ENCODE results near the gene CCNQ. TPM values are rescaled to one million over a fixed set of nuclear protein-coding genes. Genes with fewer than 3 reads are reported as not detected.
A peak's percentile ranks its signal among the peaks of the same experiment; 100 is the strongest.

The CCNQ gene
- total and polyA plus RNA-seq, 2 donors (not counting 3 experiments of a cell fraction or from before 2014, with no cell fraction given): 21.3 to 37.0 TPM

DNA sequence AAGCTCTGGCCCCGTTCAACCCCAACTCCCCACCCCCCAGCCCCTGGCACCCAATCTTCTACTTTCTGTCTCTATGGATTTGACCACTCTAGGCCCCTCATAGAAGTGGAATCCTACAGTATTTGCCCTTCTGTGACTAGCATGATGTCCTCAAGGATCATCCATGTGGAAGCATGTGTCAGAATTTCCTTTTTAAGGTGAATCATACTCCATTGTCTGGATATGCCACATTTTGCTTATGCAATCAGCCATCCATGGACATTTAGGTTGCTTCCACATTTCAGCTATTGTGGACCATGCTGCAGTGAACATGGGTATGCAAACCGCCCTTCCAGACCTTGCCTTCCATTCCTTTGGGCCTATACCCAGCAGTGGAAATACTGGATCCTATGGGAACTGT lies 15.5 kb downstream of the CCNQ start:
- H3K79me2 ChIP-seq (ENCODE audit: control insufficient read depth, insufficient read depth, low read length): no peaks in the 10 kb centered on the region
- no peaks in the 10 kb centered on the region for H3K9me3 ChIP-seq (replicated peaks; ENCODE audit: control insufficient read depth, insufficient read depth, low read length)
- no peak overlapping the region for H3K4me2 ChIP-seq (ENCODE audit: insufficient read depth, low read length)
- H3K4me1 ChIP-seq (ENCODE audit: control insufficient read depth, extremely low read depth, insufficient read depth, low read length): no peaks in the 10 kb centered on the region
- DNase-seq (ENCODE audit: low read depth, low spot score): peak; percentile 1
- no TSS peak for BruUV-seq (replicated peaks)
- no peaks in the 10 kb centered on the region for H4K20me1 ChIP-seq (replicated peaks; ENCODE audit: control insufficient read depth, extremely low read depth, insufficient read depth, low read length)
- H2AFZ ChIP-seq (ENCODE audit: low read depth, low read length): no peak overlapping the region
- no peak overlapping the region for H3K9ac ChIP-seq (replicated peaks; ENCODE audit: extremely low read depth, insufficient read depth, low read length)
- dilution Hi-C loops (cut with MboI; ENCODE audit: extremely low pct_ligation_motif_present, low sequenced_read_pairs) (no loop called here), intact Hi-C loops (cut with micrococcal nuclease) (no loop called here)
- TF ChIP-seq GATA2 (IDR thresholded peaks at IDR 0.05; ENCODE audit: insufficient read depth, insufficient read length, low read depth, low read length) (no peak), POLR2AphosphoS5 (IDR thresholded peaks at IDR 0.05; ENCODE audit: insufficient read depth, low read depth, low read length) (no peak), JUN (IDR thresholded peaks at IDR 0.05; ENCODE audit: borderline replicate concordance, insufficient read depth, insufficient read length, low read depth) (no peak), POLR2A (IDR thresholded peaks at IDR 0.05; ENCODE audit: low read depth, low read length) (no peak), EZH2 (IDR thresholded peaks at IDR 0.05; ENCODE audit: borderline replicate concordance, low read depth, low read length, severe bottlenecking) (no peak), MYC (IDR thresholded peaks at IDR 0.05; ENCODE audit: low read depth, low read length) (no peak)
- TF ChIP-seq, protein P1, sequence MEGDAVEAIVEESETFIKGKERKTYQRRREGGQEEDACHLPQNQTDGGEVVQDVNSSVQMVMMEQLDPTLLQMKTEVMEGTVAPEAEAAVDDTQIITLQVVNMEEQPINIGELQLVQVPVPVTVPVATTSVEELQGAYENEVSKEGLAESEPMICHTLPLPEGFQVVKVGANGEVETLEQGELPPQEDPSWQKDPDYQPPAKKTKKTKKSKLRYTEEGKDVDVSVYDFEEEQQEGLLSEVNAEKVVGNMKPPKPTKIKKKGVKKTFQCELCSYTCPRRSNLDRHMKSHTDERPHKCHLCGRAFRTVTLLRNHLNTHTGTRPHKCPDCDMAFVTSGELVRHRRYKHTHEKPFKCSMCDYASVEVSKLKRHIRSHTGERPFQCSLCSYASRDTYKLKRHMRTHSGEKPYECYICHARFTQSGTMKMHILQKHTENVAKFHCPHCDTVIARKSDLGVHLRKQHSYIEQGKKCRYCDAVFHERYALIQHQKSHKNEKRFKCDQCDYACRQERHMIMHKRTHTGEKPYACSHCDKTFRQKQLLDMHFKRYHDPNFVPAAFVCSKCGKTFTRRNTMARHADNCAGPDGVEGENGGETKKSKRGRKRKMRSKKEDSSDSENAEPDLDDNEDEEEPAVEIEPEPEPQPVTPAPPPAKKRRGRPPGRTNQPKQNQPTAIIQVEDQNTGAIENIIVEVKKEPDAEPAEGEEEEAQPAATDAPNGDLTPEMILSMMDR (IDR thresholded peaks at IDR 0.05; ENCODE audit: extremely low read depth in 1 of 2, insufficient read depth in 1 of 2, low read depth in 1 of 2, low read length in 2 of 2): no peak
- TF ChIP-seq, protein P2, sequence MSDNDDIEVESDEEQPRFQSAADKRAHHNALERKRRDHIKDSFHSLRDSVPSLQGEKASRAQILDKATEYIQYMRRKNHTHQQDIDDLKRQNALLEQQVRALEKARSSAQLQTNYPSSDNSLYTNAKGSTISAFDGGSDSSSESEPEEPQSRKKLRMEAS (IDR thresholded peaks at IDR 0.05; ENCODE audit: insufficient read depth, insufficient read length): no peak
- H3K36me3 ChIP-seq (ENCODE audit: control insufficient read depth in 2 of 2, extremely low read depth in 1 of 2, insufficient read depth in 2 of 2, low read length in 2 of 2): peaks cover 0 to 1% of the 10 kb centered on the region in 2 experiments
- POLR2A ChIA-PET: no interaction called here
- H3K4me3 ChIP-seq (replicated peaks in 1 of 3; ENCODE audit: insufficient read depth in 1 of 3, low read depth in 1 of 3, low read length in 3 of 3): no peak overlapping the region
- H3K27me3 ChIP-seq (ENCODE audit: control insufficient read depth in 2 of 2, insufficient read depth in 2 of 2, low read length in 2 of 2): no peaks in the 10 kb centered on the region
- CTCF ChIA-PET: no interaction called here
- no peaks in the 10 kb centered on the region for H3K9me1 ChIP-seq (replicated peaks; ENCODE audit: control insufficient read depth, extremely low read depth, insufficient read depth, low read length)
- peak; percentile 68 for FAIRE-seq
- H3K27ac ChIP-seq (ENCODE audit: insufficient read depth, low read depth, low read length): no peak overlapping the region
